Loucy (cell line): ENCODE data around the gene MRTFA.
"Not testable (repeated sequence)": the region's sequence is repeated elsewhere in the genome, so short reads cannot be mapped to it uniquely, and the experiment has no call there.

Experiments used
- H2AFZ ChIP-seq: fragments of 200-600 bp; sonication (generic); 2 replicates; pipeline ENCODE4 v1.6.0; 2016; ENCODE audit warnings: antibody characterized with exemption, mild to moderate bottlenecking, low read length, moderate library complexity
- H3F3A ChIP-seq: fragments of 200-600 bp; 2 replicates; pipeline ENCODE4 v1.6.0; 2016; ENCODE audit warnings: antibody characterized with exemption, low read depth, mild to moderate bottlenecking
- H3K27me3 ChIP-seq: fragments of 200-600 bp; sonication (generic); 2 replicates; pipeline ENCODE4 v1.6.1; 2014; ENCODE audit warnings: low read length, mild to moderate bottlenecking; ENCODE audit not compliant: insufficient read depth, poor library complexity, severe bottlenecking
- H3K36me3 ChIP-seq: fragments of 200-600 bp; sonication (generic); 2 replicates; pipeline ENCODE4 v1.6.1; 2016; ENCODE audit warnings: low read length; ENCODE audit not compliant: insufficient read depth
- H3K4me1 ChIP-seq: fragments of 200-600 bp; sonication (generic); 2 replicates; pipeline ENCODE4 v1.5.1; 2014; ENCODE audit warnings: low read length, mild to moderate bottlenecking; ENCODE audit not compliant: insufficient read depth, poor library complexity, severe bottlenecking
- H3K4me2 ChIP-seq: fragments of 200-600 bp; sonication (generic); 2 replicates; pipeline ENCODE4 v1.6.0; 2014; ENCODE audit warnings: antibody characterized with exemption, low read length, low read depth, mild to moderate bottlenecking; ENCODE audit not compliant: poor library complexity, severe bottlenecking
- H3K4me3 ChIP-seq: fragments of 200-600 bp; sonication (generic); 2 replicates; pipeline ENCODE4 v1.5.1; 2014; ENCODE audit warnings: low read length, mild to moderate bottlenecking, mixed read lengths; ENCODE audit not compliant: poor library complexity, severe bottlenecking
- H3K79me2 ChIP-seq: fragments of 200-600 bp; sonication (generic); 2 replicates; pipeline ENCODE4 v1.6.1; 2014; ENCODE audit warnings: low read length; ENCODE audit not compliant: insufficient read depth
- H3K9ac ChIP-seq: fragments of 200-600 bp; sonication (generic); 2 replicates; pipeline ENCODE4 v1.6.0; 2014; ENCODE audit warnings: mild to moderate bottlenecking, low read depth, low read length, moderate library complexity; ENCODE audit not compliant: poor library complexity, severe bottlenecking
- H3K9me2 ChIP-seq: fragments of 200-600 bp; sonication (generic); replicated peaks from 2 replicates; pipeline ENCODE4 v1.6.1; 2016; ENCODE audit warnings: low read depth, low read length, mixed read lengths
- H3K9me3 ChIP-seq: fragments of 200-600 bp; sonication (generic); 2 replicates; pipeline ENCODE4 v1.6.1; 2014; ENCODE audit warnings: mild to moderate bottlenecking, antibody characterized with exemption, low read length, low read depth; ENCODE audit not compliant: insufficient read depth
- H4K20me1 ChIP-seq: fragments of 200-600 bp; sonication (generic); 2 replicates; pipeline ENCODE4 v1.6.0; 2014; ENCODE audit warnings: antibody characterized with exemption, low read length, mild to moderate bottlenecking; ENCODE audit not compliant: insufficient read depth, poor library complexity, severe bottlenecking
- EZH2phosphoT487 ChIP-seq: fragments of 200-600 bp; IDR thresholded peaks from 2 replicates; pipeline ENCODE4 v1.6.1; 2018; ENCODE audit warnings: antibody characterized with exemption, mild to moderate bottlenecking, moderate library complexity, borderline replicate concordance
- TF ChIP-seq, protein P1 (sequence below): fragments of 200-600 bp; sonication (generic); conservative IDR thresholded peaks from 2 replicates; pipeline ENCODE4 v1.5.1; 2014; ENCODE audit warnings: mild to moderate bottlenecking, antibody characterized with exemption, low read length

Gene MRTFA

DNA sequence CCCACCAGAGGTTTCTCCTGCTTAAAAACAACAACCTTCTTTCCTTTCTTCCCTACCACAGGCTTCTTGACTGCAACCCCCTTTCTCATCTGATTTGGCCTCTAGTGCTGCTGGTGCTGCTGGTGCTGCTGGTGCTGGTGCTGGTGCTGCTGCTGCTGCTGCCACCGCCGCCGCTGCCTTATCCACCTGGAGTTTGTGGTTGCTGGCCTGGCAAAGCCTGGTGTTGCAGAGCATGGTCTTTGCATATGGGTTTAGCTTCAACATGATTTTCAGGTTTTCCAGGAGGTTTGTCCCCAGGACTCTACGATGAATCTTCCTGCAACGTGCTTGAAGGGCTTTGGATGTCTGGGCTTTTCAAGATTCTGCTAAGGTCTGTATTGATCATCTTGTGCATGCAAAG is 49.7 kb downstream of the MRTFA start:
- Histone ChIP-seq H3K4me1 (peaks cover 5% of the 10 kb centered on the region), H3F3A (no peaks in the 10 kb centered on the region), H3K36me3 (peaks cover 11% of the 10 kb centered on the region; the same call in 1 of the 2 replicates), H3K9ac (no peak overlapping the region), H3K4me2 (no peak overlapping the region), H4K20me1 (no peaks in the 10 kb centered on the region), H3K27me3 (no peaks in the 10 kb centered on the region), H3K79me2 (peaks cover 34% of the 10 kb centered on the region; the same call in 1 of the 2 replicates), H2AFZ (no peak overlapping the region), H3K4me3 (no peak overlapping the region), H3K9me2 (no peaks in the 10 kb centered on the region), H3K9me3 (no peaks in the 10 kb centered on the region)
- TF ChIP-seq EZH2phosphoT487: no peak
- TF ChIP-seq, protein P1, sequence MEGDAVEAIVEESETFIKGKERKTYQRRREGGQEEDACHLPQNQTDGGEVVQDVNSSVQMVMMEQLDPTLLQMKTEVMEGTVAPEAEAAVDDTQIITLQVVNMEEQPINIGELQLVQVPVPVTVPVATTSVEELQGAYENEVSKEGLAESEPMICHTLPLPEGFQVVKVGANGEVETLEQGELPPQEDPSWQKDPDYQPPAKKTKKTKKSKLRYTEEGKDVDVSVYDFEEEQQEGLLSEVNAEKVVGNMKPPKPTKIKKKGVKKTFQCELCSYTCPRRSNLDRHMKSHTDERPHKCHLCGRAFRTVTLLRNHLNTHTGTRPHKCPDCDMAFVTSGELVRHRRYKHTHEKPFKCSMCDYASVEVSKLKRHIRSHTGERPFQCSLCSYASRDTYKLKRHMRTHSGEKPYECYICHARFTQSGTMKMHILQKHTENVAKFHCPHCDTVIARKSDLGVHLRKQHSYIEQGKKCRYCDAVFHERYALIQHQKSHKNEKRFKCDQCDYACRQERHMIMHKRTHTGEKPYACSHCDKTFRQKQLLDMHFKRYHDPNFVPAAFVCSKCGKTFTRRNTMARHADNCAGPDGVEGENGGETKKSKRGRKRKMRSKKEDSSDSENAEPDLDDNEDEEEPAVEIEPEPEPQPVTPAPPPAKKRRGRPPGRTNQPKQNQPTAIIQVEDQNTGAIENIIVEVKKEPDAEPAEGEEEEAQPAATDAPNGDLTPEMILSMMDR: no peak

DNA sequence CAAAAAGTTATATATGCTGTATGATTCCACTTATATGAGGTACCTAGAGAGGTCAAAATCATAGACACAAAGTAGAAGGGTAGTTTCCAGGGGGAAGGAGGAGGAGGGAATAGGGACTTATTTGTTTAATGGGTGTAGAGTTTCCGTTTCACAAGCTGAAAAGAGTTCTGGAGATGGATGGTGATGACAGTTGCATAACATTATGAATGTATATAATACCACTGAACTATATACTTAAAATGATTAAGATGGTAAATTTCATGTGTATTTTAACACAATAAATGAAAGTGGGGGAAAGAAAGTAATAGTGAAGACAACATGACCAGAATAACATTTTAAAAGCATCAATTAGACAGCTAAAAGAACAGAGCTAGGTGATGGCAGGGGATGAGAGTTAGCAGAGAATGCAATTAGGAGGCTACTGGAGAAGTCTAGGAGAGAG is 51.2 kb downstream of the MRTFA start:
- Histone ChIP-seq H3K9ac (no peak overlapping the region), H3F3A (no peaks in the 10 kb centered on the region), H3K9me3 (no peaks in the 10 kb centered on the region), H2AFZ (no peak overlapping the region), H3K4me2 (no peak overlapping the region), H4K20me1 (no peaks in the 10 kb centered on the region), H3K9me2 (no peaks in the 10 kb centered on the region), H3K36me3 (peaks cover 11% of the 10 kb centered on the region; the same call in 1 of the 2 replicates), H3K27me3 (no peaks in the 10 kb centered on the region), H3K4me3 (no peak overlapping the region), H3K79me2 (peaks cover 24% of the 10 kb centered on the region; the same call in 1 of the 2 replicates), H3K4me1 (no peaks in the 10 kb centered on the region)
- no peak for TF ChIP-seq EZH2phosphoT487
- TF ChIP-seq, protein P1: no peak

GRCh38 chr22:40584766-40585165 is 51.8 kb downstream of the MRTFA start:
- H3K4me3 ChIP-seq, H3K9me3 ChIP-seq, H3K9ac ChIP-seq, H3K4me2 ChIP-seq, H4K20me1 ChIP-seq, H3K27me3 ChIP-seq, H3K4me1 ChIP-seq, H3F3A ChIP-seq, H3K9me2 ChIP-seq, H2AFZ ChIP-seq: not testable (repeated sequence)
- H3K36me3 ChIP-seq: peaks cover 11% of the 10 kb centered on the region; the same call in 1 of the 2 replicates
- peaks cover 25% of the 10 kb centered on the region; the same call in 1 of the 2 replicates for H3K79me2 ChIP-seq

GRCh38 chr22:40583053-40583741 is 53.3 kb downstream of the MRTFA start:
- TF ChIP-seq EZH2phosphoT487: no peak
- TF ChIP-seq, protein P1: no peak
- Histone ChIP-seq H3K9me3 (no peaks in the 10 kb centered on the region), H3K4me2 (no peak overlapping the region), H3K9me2 (no peaks in the 10 kb centered on the region), H3K4me1 (no peaks in the 10 kb centered on the region), H3K36me3 (peaks cover 6% of the 10 kb centered on the region; the same call in 1 of the 2 replicates), H3F3A (no peaks in the 10 kb centered on the region), H2AFZ (no peak overlapping the region), H3K9ac (no peak overlapping the region), H3K27me3 (no peaks in the 10 kb centered on the region), H4K20me1 (no peaks in the 10 kb centered on the region), H3K4me3 (no peak overlapping the region), H3K79me2 (peaks cover 20% of the 10 kb centered on the region; the same call in 1 of the 2 replicates)
